HepG2 (cell line): ENCODE data around the gene PTPRCAP. TPM values are rescaled to one million over a fixed set of nuclear protein-coding genes. Genes with fewer than 3 reads are reported as not detected.

Experiments used
- BCLAF1 ChIP-seq: fragments of 450-650 bp; IDR thresholded peaks from 2 replicates; pipeline ENCODE4 v1.6.1; 2017; ENCODE audit warnings: mild to moderate bottlenecking
- BHLHE40 ChIP-seq: IDR thresholded peaks from 2 replicates; pipeline ENCODE4 v1.6.1; 2011; ENCODE audit warnings: low read length, improper control_type of control experiment
- CREM ChIP-seq, 2 experiments: sonication (generic) in 1 of 2; formaldehyde crosslinking in 1 of 2; IDR thresholded peaks; 2 replicates each; pipeline versions ENCODE4 v1.4.0 to v1.6.1; 2016 to 2020; ENCODE audit warnings: antibody characterized with exemption in 1 of 2, mild to moderate bottlenecking in 1 of 2, missing genetic modification reagents in 1 of 2
- EHMT2 ChIP-seq: fragments of 200-600 bp; sonication (generic); IDR thresholded peaks from 2 replicates; pipeline ENCODE4 v1.7.0; 2017; ENCODE audit warnings: antibody characterized with exemption, low read depth, low read length, borderline replicate concordance
- GPBP1L1 ChIP-seq: sonication (generic); formaldehyde crosslinking; IDR thresholded peaks from 2 replicates; pipeline ENCODE4 v1.5.0; 2020; ENCODE audit warnings: mild to moderate bottlenecking, missing genetic modification reagents
- HMG20A ChIP-seq: IDR thresholded peaks from 2 replicates; pipeline ENCODE4 v1.6.1; 2016; ENCODE audit warnings: borderline replicate concordance
- MAFK ChIP-seq, 2 experiments: IDR thresholded peaks in 1 of 2; conservative IDR thresholded peaks in 1 of 2; 2 replicates each; pipeline ENCODE4 v1.6.1; 2011; ENCODE audit warnings: improper control_type of control experiment in 2 of 2, low read length in 2 of 2
- RXRB ChIP-seq: IDR thresholded peaks from 2 replicates; pipeline ENCODE4 v1.6.1; 2016; ENCODE audit warnings: borderline replicate concordance, missing genetic modification reagents, missing compliant biosample characterization
- ZNF329 ChIP-seq: sonication (generic); formaldehyde crosslinking; IDR thresholded peaks from 2 replicates; pipeline ENCODE4 v1.9.0; 2021; ENCODE audit warnings: low read depth, mild to moderate bottlenecking, missing genetic modification reagents
- ZNF546 ChIP-seq: sonication (generic); formaldehyde crosslinking; conservative IDR thresholded peaks from 2 replicates; pipeline ENCODE4 v1.8.1; 2023; ENCODE audit warnings: mild to moderate bottlenecking, missing genetic modification reagents
- ZNF598 ChIP-seq: sonication (generic); formaldehyde crosslinking; IDR thresholded peaks from 2 replicates; pipeline ENCODE4 v1.5.1; 2020; ENCODE audit warnings: mild to moderate bottlenecking, missing genetic modification reagents, borderline replicate concordance
- ZNF772 ChIP-seq: sonication (generic); formaldehyde crosslinking; IDR thresholded peaks from 2 replicates; pipeline ENCODE4 v1.5.0; 2020; ENCODE audit warnings: mild to moderate bottlenecking, missing genetic modification reagents
- ZSCAN20 ChIP-seq: sonication (generic); formaldehyde crosslinking; IDR thresholded peaks from 2 replicates; pipeline ENCODE4 v1.4.0; 2020; ENCODE audit warnings: missing genetic modification reagents, mild to moderate bottlenecking, borderline replicate concordance
- ZSCAN5A ChIP-seq: sonication (generic); formaldehyde crosslinking; IDR thresholded peaks from 2 replicates; pipeline ENCODE4 v1.8.0; 2022; ENCODE audit warnings: mild to moderate bottlenecking, missing genetic modification reagents, borderline replicate concordance
- polyA plus RNA-seq, 8 experiments: library from polyadenylated mRNA; depleted of rRNA in 3 of 8; stranded (reverse) in 7 of 8; unstranded in 1 of 8; fragments of >200 nt; fragmentation: Illumina TruSeq in 4 of 8; extraction: Trizol in 4 of 8; gene quantifications; 2 replicates each; pipeline versions ENCODE4 v1.2.1 to v1.2.3, GENCODE V29; 2011 to 2016; ENCODE audit warnings: low read depth in 4 of 8, missing spikeins in 1 of 8, mixed read lengths in 1 of 8; ENCODE audit not compliant: insufficient read depth in 1 of 8
- total RNA-seq, 5 experiments: library from RNA; depleted of rRNA; stranded (reverse); fragments of >200 nt; fragmentation: Illumina TruSeq; extraction: Trizol; gene quantifications; 2 replicates each; pipeline ENCODE4 v1.2.3, GENCODE V29; 2016; ENCODE audit warnings: low read depth in 1 of 5
- TF ChIP-seq, protein P1 (sequence below): sonication (generic); formaldehyde crosslinking; IDR thresholded peaks from 2 replicates; pipeline ENCODE4 v1.4.0; 2020; ENCODE audit warnings: low read depth, missing genetic modification reagents
- TF ChIP-seq, protein P2 (sequence below): sonication (generic); formaldehyde crosslinking; IDR thresholded peaks from 2 replicates; pipeline ENCODE4 v1.8.0; 2022; ENCODE audit warnings: low read depth, missing genetic modification reagents

The PTPRCAP gene
- total and polyA plus RNA-seq, 2 of the 13 experiments (the other 11 are each of a cell fraction or from before 2014, with no cell fraction given): 0.60 to 0.70 TPM

DNA sequence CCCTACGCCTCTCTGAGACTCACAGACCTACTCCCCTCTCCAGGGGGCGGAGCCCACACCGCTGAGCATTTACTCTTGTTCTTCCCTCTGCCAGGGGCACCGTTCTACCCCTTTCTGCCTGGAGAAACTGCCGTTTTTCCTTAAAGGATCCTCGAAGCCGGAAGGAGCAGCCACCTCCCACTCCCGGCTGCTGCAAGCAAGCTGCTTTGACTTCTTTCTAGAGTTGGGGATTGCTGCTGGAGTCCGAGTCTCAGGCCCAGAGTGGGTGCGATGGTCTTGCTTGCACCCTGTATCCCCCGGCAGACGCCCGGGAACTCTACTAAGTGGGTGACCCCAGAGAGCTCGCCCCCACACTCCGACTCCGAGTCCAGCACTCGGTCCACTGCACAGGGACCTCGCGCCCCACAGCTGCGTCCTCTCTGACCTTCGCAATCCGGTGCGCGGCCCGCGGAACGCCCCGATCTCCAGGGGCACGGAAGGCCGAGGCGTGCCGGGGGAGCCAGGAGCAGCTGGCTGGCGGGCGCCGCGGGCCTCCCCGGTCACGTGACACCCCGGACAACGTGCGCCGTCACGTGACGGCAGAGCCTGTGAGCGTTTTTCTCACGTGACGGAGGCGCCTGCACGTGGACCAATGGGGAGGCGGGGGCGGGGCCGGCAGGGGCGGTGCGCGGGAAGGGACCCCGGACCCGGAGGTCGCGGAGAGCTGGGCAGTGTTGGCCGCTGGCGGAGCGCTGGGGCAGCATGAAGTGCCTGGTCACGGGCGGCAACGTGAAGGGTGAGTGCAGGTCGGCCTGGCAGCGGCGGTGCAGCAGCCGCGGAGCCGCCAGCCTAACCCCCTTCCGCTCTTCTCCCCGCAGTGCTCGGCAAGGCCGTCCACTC is 45.9 kb downstream of the PTPRCAP start, which contains the start of gene RAD9A (continued):
- TF ChIP-seq BCLAF1: no peak
- TF ChIP-seq ZSCAN5A: no peak
- TF ChIP-seq ZSCAN20 (CRISPR knock-in tag): no peak
- no peak for TF ChIP-seq HMG20A (CRISPR knock-in tag)
- TF ChIP-seq EHMT2: no peak
- TF ChIP-seq, protein P1, sequence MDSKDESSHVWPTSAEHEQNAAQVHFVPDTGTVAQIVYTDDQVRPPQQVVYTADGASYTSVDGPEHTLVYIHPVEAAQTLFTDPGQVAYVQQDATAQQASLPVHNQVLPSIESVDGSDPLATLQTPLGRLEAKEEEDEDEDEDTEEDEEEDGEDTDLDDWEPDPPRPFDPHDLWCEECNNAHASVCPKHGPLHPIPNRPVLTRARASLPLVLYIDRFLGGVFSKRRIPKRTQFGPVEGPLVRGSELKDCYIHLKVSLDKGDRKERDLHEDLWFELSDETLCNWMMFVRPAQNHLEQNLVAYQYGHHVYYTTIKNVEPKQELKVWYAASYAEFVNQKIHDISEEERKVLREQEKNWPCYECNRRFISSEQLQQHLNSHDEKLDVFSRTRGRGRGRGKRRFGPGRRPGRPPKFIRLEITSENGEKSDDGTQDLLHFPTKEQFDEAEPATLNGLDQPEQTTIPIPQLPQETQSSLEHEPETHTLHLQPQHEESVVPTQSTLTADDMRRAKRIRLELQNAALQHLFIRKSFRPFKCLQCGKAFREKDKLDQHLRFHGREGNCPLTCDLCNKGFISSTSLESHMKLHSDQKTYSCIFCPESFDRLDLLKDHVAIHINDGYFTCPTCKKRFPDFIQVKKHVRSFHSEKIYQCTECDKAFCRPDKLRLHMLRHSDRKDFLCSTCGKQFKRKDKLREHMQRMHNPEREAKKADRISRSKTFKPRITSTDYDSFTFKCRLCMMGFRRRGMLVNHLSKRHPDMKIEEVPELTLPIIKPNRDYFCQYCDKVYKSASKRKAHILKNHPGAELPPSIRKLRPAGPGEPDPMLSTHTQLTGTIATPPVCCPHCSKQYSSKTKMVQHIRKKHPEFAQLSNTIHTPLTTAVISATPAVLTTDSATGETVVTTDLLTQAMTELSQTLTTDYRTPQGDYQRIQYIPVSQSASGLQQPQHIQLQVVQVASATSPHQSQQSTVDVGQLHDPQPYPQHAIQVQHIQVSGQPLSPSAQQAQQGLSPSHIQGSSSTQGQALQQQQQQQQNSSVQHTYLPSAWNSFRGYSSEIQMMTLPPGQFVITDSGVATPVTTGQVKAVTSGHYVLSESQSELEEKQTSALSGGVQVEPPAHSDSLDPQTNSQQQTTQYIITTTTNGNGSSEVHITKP (CRISPR knock-in tag): no peak
- TF ChIP-seq ZNF598: 0 out of 2 replicates have a peak, but pooled peaks have one; percentile 67
- peak; percentile 43 for TF ChIP-seq RXRB (CRISPR knock-in tag)
- TF ChIP-seq GPBP1L1 (CRISPR knock-in tag): no peak
- TF ChIP-seq ZNF772 (CRISPR knock-in tag): no peak
- peak; percentile 37; the same call in 1 of the 2 replicates for TF ChIP-seq ZNF546 (CRISPR knock-in tag)
- 0 out of 2 replicates have a peak, but pooled peaks have one; percentile 26 for TF ChIP-seq ZNF329
- peak; percentile 99 for TF ChIP-seq BHLHE40
- no peak for TF ChIP-seq MAFK (conservative IDR thresholded peaks at IDR 0.05 in 1 of 2, IDR thresholded peaks at IDR 0.05 in 1 of 2; ENCODE audit: low read length in 2 of 2)
- TF ChIP-seq CREM (IDR thresholded peaks at IDR 0.05): no peak
- no peak for TF ChIP-seq CREM (CRISPR knock-in tag; IDR thresholded peaks at IDR 0.05)
- TF ChIP-seq, protein P2, sequence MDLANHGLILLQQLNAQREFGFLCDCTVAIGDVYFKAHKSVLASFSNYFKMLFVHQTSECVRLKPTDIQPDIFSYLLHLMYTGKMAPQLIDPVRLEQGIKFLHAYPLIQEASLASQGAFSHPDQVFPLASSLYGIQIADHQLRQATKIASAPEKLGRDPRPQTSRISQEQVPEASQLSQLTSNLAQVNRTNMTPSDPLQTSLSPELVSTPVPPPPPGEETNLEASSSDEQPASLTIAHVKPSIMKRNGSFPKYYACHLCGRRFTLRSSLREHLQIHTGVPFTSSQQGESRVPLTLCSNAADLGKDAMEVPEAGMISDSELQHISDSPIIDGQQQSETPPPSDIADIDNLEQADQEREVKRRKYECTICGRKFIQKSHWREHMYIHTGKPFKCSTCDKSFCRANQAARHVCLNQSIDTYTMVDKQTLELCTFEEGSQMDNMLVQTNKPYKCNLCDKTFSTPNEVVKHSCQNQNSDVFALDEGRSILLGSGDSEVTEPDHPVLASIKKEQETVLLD (CRISPR knock-in tag): peak; percentile 89; the same call in 1 of the 2 replicates
